ENCODE results near the gene FXYD4. TPM values are rescaled to one million over a fixed set of nuclear protein-coding genes. Genes with fewer than 3 reads are reported as not detected.
A peak's percentile ranks its signal among the peaks of the same experiment; 100 is the strongest.
"Not testable (repeated sequence)": the region's sequence is repeated elsewhere in the genome, so short reads cannot be mapped to it uniquely, and the experiment has no call there.

The FXYD4 gene
- total and polyA plus RNA-seq, 2 donors, result 0.95 TPM; not detected in 1

GRCh38 chr10:43389867-43390266 is 18.4 kb downstream of the FXYD4 start:
- DNase-seq (ENCODE audit: extremely low spot score), result no peak
- no peak overlapping the region for H3K4me3 ChIP-seq (ENCODE audit: low read depth, low read length)
- WGBS, result 46% methylated on average over 3 of the region's 3 CpGs
- H3K27ac ChIP-seq (ENCODE audit: low read depth), result no peak overlapping the region
- H3K4me1 ChIP-seq (ENCODE audit: insufficient read depth), result no peaks in the 10 kb centered on the region
- peaks cover 5% of the 10 kb centered on the region for H3K36me3 ChIP-seq (ENCODE audit: insufficient read depth)

GRCh38 chr10:43390333-43390732 is 18.9 kb downstream of the FXYD4 start:
- no peak for DNase-seq (ENCODE audit: extremely low spot score)
- Histone ChIP-seq H3K36me3 (ENCODE audit: insufficient read depth) (peaks cover 5% of the 10 kb centered on the region), H3K4me1 (ENCODE audit: insufficient read depth) (no peaks in the 10 kb centered on the region), H3K27ac (ENCODE audit: low read depth) (no peak overlapping the region), H3K4me3 (ENCODE audit: low read depth, low read length) (no peak overlapping the region)
- 68% methylated on average over 5 of the region's 5 CpGs for WGBS

GRCh38 chr10:43390759-43391158 is 19.3 kb downstream of the FXYD4 start:
- Histone ChIP-seq H3K4me3 (ENCODE audit: low read depth, low read length) (no peak overlapping the region), H3K27ac (ENCODE audit: low read depth) (no peak overlapping the region), H3K36me3 (ENCODE audit: insufficient read depth) (peaks cover 5% of the 10 kb centered on the region), H3K4me1 (ENCODE audit: insufficient read depth) (no peaks in the 10 kb centered on the region)
- no peak for DNase-seq (ENCODE audit: extremely low spot score)
- 60% methylated on average over 7 of the region's 7 CpGs for WGBS

DNA sequence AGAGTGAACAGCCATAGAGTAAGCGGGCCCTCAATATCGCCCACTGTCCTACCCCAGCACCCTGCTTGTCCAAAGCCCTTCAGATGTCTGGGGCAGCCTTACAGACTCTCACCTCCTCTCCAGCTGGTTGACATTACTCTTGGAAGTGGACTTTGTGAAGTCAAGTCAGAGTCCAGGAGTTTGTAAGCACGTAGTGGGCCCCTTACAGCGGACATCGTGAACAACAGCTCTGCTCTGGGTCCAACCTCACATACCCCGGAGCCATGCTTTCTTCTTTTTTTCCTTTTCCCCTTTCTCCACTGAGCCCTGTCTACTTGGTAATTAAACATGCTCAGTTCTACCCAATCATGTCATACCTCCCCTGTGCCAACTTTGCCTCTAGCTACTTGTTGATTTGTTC is 20.1 kb downstream of the FXYD4 start:
- H3K36me3 ChIP-seq (ENCODE audit: insufficient read depth), result peaks cover 5% of the 10 kb centered on the region
- no peaks in the 10 kb centered on the region for H3K4me1 ChIP-seq (ENCODE audit: insufficient read depth)
- WGBS, result 92% methylated on average over 6 of the region's 6 CpGs
- DNase-seq (ENCODE audit: extremely low spot score), result no peak
- H3K27ac ChIP-seq (ENCODE audit: low read depth), result no peak overlapping the region
- H3K4me3 ChIP-seq (ENCODE audit: low read depth, low read length), result no peak overlapping the region

DNA sequence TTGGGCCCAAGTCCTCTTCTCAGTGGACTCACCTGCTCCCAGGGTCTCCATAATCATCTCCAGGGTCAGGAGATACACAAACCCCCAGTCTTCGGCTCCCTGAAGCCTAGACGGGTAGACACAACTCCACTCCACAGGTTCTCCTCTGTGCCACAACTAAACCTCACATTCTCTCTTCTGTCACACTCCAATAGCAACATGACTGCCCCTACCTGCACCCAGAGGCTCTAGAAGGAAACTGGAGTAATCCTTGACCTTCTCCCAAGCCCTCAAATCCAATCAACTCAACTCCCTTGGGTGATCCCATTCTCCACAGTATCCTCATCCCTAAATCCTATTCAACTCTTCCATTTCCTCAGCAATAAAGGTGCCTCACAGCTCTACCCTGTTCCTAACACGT is 21.3 kb downstream of the FXYD4 start:
- 87% methylated on average over 3 of the region's 3 CpGs for WGBS
- no peak overlapping the region for H3K4me3 ChIP-seq (ENCODE audit: low read depth, low read length)
- no peak for DNase-seq (ENCODE audit: extremely low spot score)
- H3K27ac ChIP-seq (ENCODE audit: low read depth), result no peak overlapping the region
- no peaks in the 10 kb centered on the region for H3K4me1 ChIP-seq (ENCODE audit: insufficient read depth)
- peaks cover 2% of the 10 kb centered on the region for H3K36me3 ChIP-seq (ENCODE audit: insufficient read depth)

DNA sequence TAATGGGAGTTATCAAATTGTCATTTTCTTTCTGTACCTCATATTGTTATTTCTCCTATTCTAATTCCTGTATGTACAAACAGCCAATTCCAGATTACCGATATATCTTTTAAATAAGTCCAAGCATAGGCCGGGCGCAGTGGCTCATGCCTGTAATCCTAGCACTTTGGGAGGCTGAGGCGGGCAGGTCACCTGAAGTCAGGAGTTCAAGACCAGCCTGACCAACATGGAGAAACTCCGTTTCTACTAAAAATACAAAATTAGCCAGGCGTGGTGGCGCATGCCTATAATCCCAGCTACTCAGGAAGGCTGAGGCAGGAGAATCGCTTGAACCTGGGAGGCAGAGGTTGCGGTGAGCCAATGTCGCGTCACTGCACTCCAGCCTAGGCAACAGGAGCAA is 21.8 kb downstream of the FXYD4 start:
- not testable (repeated sequence) for H3K36me3 ChIP-seq (ENCODE audit: insufficient read depth); H3K4me3 ChIP-seq (ENCODE audit: low read depth, low read length); H3K4me1 ChIP-seq (ENCODE audit: insufficient read depth); DNase-seq (ENCODE audit: extremely low spot score); H3K27ac ChIP-seq (ENCODE audit: low read depth)
- 96% methylated on average over 11 of the region's 11 CpGs for WGBS

- Histone ChIP-seq H3K36me3 (ENCODE audit: insufficient read depth) (peaks cover 2% of the 10 kb centered on the region), H3K4me1 (ENCODE audit: insufficient read depth) (no peaks in the 10 kb centered on the region), H3K4me3 (ENCODE audit: low read depth, low read length) (no peak overlapping the region), H3K27ac (ENCODE audit: low read depth) (no peak overlapping the region)
- 86% methylated on average over 3 of the region's 3 CpGs for WGBS
- no peak for DNase-seq (ENCODE audit: extremely low spot score)
Measured at GRCh38 chr10:43393606-43394360, 22.3 kb downstream of the FXYD4 start.

DNA sequence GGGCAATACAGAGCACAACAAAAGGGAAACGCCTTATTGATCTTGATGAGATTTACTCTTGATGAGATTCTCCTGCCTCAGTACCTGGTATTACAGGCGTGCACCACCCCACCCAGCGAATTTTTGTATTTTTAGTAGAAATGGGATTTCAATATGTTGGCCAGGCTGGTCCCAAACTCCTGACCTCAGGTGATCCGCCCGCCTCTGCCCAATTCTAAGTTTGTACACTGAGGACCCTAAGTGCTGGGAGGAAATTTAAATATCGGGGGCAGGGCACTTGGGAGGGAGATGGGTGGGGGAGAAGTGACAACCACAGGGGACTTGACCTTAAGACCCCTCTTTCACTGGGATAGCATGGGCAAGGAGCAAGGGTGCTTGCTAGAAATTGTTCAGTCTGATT is 23.4 kb downstream of the FXYD4 start:
- Histone ChIP-seq H3K4me1 (ENCODE audit: insufficient read depth) (no peaks in the 10 kb centered on the region), H3K27ac (ENCODE audit: low read depth) (no peak overlapping the region), H3K36me3 (ENCODE audit: insufficient read depth) (no peaks in the 10 kb centered on the region), H3K4me3 (ENCODE audit: low read depth, low read length) (no peak overlapping the region)
- DNase-seq (ENCODE audit: extremely low spot score), result no peak
- 83% methylated on average over 6 of the region's 6 CpGs for WGBS

DNA sequence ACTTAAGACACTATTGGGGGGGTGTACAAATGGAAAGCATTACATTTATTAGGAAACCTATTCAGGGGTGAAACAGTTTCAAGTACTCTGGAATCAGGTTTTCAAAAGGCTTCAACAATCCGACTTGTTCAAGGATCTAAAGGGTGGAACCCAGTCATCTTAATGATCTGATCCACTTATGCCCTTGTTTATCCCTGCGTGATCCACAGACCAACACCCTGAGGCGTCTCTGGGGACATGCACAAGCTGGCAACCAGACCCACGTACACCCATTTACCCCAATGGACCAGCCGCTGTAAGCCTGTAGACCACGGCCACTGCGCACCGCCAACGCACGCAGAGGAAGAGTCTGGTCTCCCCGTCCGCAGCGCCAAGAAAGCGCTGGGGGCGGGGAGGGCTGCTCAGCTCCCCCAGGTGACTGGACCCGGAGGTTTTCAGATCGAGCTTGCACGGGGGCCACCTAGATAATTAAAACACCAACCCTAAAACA is 24.2 kb downstream of the FXYD4 start:
- H3K27ac ChIP-seq (ENCODE audit: low read depth), result peak overlapping the region; percentile 80
- peak overlapping the region; percentile 82 for H3K4me3 ChIP-seq (ENCODE audit: low read depth, low read length)
- no peak for DNase-seq (ENCODE audit: extremely low spot score)
- H3K36me3 ChIP-seq (ENCODE audit: insufficient read depth), result no peaks in the 10 kb centered on the region
- WGBS, result 7% methylated on average over 18 of the region's 18 CpGs
- H3K4me1 ChIP-seq (ENCODE audit: insufficient read depth), result no peaks in the 10 kb centered on the region

DNA sequence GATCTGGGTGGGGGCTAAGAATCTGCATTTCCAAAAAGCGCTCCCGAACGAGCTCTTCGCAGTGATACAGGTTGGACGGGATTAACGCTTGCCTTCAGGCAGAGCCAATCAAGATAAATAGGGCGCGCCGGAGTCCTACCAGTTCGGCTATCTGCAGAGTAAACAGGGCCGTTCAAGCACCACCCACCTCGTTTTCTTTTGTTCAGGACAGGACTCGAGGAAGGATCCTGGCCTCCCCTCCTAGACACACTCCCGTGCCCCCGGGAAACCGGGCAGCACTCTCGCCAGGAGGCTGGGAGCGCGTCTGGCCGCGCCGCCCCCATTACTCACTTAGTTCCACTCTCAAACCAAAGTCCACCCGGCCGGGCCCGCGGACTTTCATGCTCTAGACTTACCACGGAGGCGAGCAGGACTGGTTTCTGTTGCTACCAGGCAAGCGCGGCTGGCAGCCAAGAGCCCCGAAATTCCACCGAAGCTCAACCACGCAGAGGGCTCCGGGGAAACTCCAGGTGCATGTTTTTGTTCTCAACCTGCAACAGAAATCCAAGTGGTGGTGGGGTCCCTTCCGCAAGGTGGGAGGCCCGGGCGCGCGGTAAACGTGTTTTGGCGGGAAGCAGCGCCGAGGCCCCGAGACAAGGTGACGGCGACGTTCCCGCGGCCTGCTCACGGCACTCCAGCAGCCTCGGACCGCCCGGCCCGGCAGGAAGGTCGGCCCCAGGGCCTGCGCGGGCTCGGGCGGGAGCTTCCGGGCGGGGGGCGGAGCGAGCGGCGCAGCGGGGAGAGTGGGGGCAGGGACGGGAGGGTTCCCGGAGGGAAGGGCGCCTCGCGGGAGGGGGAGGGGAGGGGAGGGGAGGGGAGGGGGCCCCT is 24.9 kb downstream of the FXYD4 start:
- H3K4me1 ChIP-seq (ENCODE audit: insufficient read depth), result no peaks in the 10 kb centered on the region
- peak overlapping the region; percentile 98 for H3K27ac ChIP-seq (ENCODE audit: low read depth)
- H3K4me3 ChIP-seq (ENCODE audit: low read depth, low read length), result peak overlapping the region; percentile 82
- H3K36me3 ChIP-seq (ENCODE audit: insufficient read depth), result no peaks in the 10 kb centered on the region
- 3% methylated on average over 71 of the region's 71 CpGs for WGBS
- no peak for DNase-seq (ENCODE audit: extremely low spot score)

DNA sequence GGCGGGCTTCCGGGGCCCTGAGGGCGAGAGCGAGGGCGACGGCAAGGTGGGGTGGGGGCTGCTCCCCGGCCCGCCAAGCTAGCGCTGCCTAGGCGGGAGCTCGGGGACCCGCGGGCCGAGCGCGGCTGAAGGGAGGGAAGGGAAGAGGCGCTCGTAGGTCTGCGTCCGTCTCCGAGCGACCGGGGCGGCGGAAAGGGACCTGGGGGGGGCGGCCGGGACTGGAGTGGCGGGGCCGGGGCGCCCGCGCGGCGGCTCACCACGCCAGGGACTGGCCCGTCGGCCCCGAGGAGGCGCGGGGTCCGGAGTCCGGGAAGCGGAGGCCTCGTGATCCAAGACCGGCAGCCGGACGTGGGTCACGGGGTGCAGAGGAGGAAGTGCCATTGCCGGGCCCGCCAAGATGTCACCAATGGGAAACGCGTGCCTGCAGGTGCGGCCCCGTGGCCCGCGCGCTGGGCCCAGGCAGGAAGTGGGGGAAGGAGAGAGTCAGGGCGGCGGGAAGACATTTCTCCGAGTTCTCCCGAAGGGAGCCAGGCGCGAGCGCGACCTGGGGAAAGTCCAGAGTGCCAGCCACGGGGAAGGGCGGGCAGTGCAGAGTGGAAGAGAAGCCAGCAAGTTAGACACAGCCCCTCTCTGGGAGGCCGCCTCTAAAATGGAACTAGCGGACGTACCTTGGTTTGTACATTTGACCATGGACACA is 25.6 kb downstream of the FXYD4 start:
- Histone ChIP-seq H3K4me1 (ENCODE audit: insufficient read depth) (no peaks in the 10 kb centered on the region), H3K4me3 (ENCODE audit: low read depth, low read length) (peak overlapping the region; percentile 82)
- WGBS, result under 1% methylated on average over 70 of the region's 70 CpGs

GRCh38 chr10:43398939-43399319 is 27.5 kb downstream of the FXYD4 start:
- DNase-seq (ENCODE audit: extremely low spot score), result no peak
- H3K36me3 ChIP-seq (ENCODE audit: insufficient read depth), result no peaks in the 10 kb centered on the region
- H3K4me3 ChIP-seq (ENCODE audit: low read depth, low read length), result no peak overlapping the region
- 75% methylated on average over 2 of the region's 2 CpGs for WGBS
- H3K27ac ChIP-seq (ENCODE audit: low read depth), result no peak overlapping the region
- no peaks in the 10 kb centered on the region for H3K4me1 ChIP-seq (ENCODE audit: insufficient read depth)

More for the DNA sequence above, 25.6 kb downstream of the FXYD4 start:
- H3K27ac ChIP-seq (ENCODE audit: low read depth), result peak overlapping the region; percentile 98
- no peaks in the 10 kb centered on the region for H3K36me3 ChIP-seq (ENCODE audit: insufficient read depth)
- no peak for DNase-seq (ENCODE audit: extremely low spot score)
